OCI-LY3 (cell line): ENCODE results near the gene TBL3.

Experiments
- EZH2phosphoT487 ChIP-seq: fragments of 200-600 bp; shearing (Covaris generic); IDR thresholded peaks from 2 replicates; pipeline ENCODE4 v1.6.1; 2018; ENCODE audit warnings: antibody characterized with exemption, mixed run types, low read depth
- TF ChIP-seq, protein P1 (sequence below): fragments of 200-600, 300-600 bp; sonication (generic); IDR thresholded peaks from 2 replicates; pipeline ENCODE4 v1.5.1; 2014; ENCODE audit warnings: antibody characterized with exemption, low read length, low read depth

DNA sequence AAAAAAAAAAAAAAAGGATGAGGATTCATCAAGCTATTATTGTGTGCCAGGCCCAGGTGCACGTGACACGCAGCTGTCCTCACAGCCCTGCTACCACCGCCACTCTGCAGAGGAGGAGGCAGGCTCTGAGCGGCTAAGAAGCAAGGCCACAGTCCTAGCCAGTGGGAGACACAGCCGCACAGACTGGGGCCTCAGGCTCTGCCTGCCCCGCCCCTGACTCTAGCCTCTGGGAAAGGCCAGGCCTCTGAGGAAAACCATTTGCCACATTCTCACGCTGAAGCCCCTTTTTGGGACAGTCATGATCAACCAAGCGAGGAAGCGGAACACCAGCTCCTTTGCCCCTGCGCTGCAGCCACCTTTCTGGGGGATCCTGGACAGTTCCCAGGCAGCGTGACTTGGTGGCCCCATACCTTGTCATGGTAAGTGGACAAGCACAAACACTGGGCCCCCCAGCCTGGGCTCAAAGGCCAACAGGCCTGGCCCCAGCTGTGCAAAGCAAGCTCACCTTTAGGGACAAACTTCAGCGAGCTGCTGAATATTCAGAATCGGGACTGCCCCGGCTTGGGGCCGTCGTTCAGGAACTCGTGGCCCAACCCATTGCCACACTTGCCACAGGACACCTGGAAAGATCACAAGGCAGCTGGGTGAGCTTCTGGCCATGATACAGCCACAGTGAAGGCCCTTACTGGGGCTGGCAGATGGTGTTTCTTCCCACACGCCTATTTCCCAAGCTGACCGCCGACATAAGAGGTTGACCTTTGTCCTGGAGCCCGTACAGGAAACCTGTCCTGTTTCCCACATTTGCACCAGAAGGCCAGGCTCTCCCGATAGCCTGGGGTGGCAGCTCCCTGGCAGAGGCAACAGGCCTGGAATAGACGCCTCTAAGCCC, 31.3 kb upstream of the TBL3 start:
- TF ChIP-seq, protein P1, sequence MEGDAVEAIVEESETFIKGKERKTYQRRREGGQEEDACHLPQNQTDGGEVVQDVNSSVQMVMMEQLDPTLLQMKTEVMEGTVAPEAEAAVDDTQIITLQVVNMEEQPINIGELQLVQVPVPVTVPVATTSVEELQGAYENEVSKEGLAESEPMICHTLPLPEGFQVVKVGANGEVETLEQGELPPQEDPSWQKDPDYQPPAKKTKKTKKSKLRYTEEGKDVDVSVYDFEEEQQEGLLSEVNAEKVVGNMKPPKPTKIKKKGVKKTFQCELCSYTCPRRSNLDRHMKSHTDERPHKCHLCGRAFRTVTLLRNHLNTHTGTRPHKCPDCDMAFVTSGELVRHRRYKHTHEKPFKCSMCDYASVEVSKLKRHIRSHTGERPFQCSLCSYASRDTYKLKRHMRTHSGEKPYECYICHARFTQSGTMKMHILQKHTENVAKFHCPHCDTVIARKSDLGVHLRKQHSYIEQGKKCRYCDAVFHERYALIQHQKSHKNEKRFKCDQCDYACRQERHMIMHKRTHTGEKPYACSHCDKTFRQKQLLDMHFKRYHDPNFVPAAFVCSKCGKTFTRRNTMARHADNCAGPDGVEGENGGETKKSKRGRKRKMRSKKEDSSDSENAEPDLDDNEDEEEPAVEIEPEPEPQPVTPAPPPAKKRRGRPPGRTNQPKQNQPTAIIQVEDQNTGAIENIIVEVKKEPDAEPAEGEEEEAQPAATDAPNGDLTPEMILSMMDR = no peak
- TF ChIP-seq EZH2phosphoT487 = no peak
